Parathyroid adenoma (tissue), 2 donors: ENCODE data around the gene ZNF546.
"Not testable (repeated sequence)": the region's sequence is repeated elsewhere in the genome, so short reads cannot be mapped to it uniquely, and the experiment has no call there.

Source experiments
- H2AFZ ChIP-seq: fragments of 300-600 bp; sonication (generic); one replicate; pipeline ENCODE4 v1.7.0; 2017; ENCODE audit warnings: antibody characterized with exemption, mild to moderate bottlenecking
- H3K27ac ChIP-seq: fragments of 300-600 bp; sonication (generic); one replicate; pipeline ENCODE4 v1.7.0; 2017
- H3K27me3 ChIP-seq: fragments of 300-600 bp; sonication (generic); one replicate; pipeline ENCODE4 v1.7.0; 2017; ENCODE audit warnings: low read length; ENCODE audit not compliant: control insufficient read depth, insufficient read depth
- H3K36me3 ChIP-seq: fragments of 300-600 bp; sonication (generic); one replicate; pipeline ENCODE4 v1.7.0; 2017; ENCODE audit warnings: low read length; ENCODE audit not compliant: control insufficient read depth, insufficient read depth
- H3K4me1 ChIP-seq: fragments of 300-600 bp; sonication (generic); one replicate; pipeline ENCODE4 v1.7.0; 2017; ENCODE audit warnings: control low read depth
- H3K4me2 ChIP-seq: fragments of 300-600 bp; sonication (generic); one replicate; pipeline ENCODE4 v1.7.0; 2017; ENCODE audit warnings: low read length
- H3K4me3 ChIP-seq: fragments of 300-600 bp; sonication (generic); one replicate; pipeline ENCODE4 v1.7.0; 2017; ENCODE audit warnings: low read depth, low read length
- H3K79me2 ChIP-seq: fragments of 300-600 bp; sonication (generic); one replicate; pipeline ENCODE4 v1.7.0; 2017; ENCODE audit warnings: control low read depth
- H3K9ac ChIP-seq: fragments of 300-600 bp; sonication (generic); one replicate; pipeline ENCODE4 v1.7.0; 2017; ENCODE audit warnings: mild to moderate bottlenecking
- H3K9me3 ChIP-seq: fragments of 300-600 bp; sonication (generic); one replicate; pipeline ENCODE4 v1.7.0; 2017; ENCODE audit warnings: low read length; ENCODE audit not compliant: control insufficient read depth
- TF ChIP-seq, protein P1 (sequence below): fragments of 300-600 bp; sonication (generic); IDR thresholded peaks from one replicate; pipeline ENCODE4 v1.7.0; 2017; ENCODE audit warnings: antibody characterized with exemption, mild to moderate bottlenecking
- donor health status: primary hyperparathyroidism.

Gene ZNF546

DNA sequence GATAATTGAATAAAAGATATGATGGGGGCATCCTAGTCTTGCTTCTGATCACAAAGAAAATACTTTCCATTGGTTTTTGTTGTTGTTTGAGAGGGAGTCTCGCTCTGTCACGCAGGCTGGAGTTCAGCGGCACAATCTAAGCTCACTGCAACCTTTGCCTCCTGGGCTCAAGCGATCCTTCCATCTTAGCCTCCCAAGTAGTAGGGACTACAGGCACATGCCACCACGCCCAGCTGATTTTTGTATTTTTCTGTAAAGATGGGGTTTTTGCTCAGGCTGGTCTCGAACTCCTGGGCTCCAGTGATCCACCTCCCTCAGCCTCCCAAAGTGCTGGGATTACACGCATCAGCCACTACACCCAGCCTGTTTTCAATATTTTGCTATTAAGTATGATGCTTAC is 42.9 kb upstream of the ZNF546 start:
- Histone ChIP-seq H3K27ac (no peak overlapping the region), H3K36me3 (no peaks in the 10 kb centered on the region)
- TF ChIP-seq, protein P1, sequence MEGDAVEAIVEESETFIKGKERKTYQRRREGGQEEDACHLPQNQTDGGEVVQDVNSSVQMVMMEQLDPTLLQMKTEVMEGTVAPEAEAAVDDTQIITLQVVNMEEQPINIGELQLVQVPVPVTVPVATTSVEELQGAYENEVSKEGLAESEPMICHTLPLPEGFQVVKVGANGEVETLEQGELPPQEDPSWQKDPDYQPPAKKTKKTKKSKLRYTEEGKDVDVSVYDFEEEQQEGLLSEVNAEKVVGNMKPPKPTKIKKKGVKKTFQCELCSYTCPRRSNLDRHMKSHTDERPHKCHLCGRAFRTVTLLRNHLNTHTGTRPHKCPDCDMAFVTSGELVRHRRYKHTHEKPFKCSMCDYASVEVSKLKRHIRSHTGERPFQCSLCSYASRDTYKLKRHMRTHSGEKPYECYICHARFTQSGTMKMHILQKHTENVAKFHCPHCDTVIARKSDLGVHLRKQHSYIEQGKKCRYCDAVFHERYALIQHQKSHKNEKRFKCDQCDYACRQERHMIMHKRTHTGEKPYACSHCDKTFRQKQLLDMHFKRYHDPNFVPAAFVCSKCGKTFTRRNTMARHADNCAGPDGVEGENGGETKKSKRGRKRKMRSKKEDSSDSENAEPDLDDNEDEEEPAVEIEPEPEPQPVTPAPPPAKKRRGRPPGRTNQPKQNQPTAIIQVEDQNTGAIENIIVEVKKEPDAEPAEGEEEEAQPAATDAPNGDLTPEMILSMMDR, result no peak

DNA sequence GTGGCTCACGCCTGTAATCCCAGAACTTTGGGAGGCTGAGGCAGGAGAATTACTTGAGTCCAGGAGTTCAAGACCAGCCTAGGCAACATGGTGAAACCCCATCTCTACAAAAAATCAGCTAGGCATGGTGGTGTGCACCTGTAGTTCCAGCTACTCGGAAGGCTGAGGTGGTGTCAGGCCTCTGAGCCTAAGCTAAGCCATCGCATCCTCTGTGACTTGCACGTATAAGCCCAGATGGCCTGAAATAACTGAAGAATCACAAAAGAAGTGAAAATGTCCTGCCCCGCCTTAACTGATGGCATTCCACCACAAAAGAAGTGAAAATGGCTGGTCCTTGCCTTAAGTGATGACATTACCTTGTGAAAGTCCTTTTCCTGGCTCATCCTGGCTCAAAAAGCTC is 39.0 kb upstream of the ZNF546 start:
- H3K27ac ChIP-seq, H3K79me2 ChIP-seq: not testable (repeated sequence)

More for the DNA sequence above, 42.9 kb upstream of the ZNF546 start:
- Histone ChIP-seq H3K27me3 (no peaks in the 10 kb centered on the region), H3K9ac (no peak overlapping the region), H2AFZ (no peak overlapping the region), H3K9me3 (no peaks in the 10 kb centered on the region), H3K79me2 (no peaks in the 10 kb centered on the region), H3K4me1 (no peaks in the 10 kb centered on the region), H3K4me3 (no peak overlapping the region), H3K4me2 (no peak overlapping the region)

DNA sequence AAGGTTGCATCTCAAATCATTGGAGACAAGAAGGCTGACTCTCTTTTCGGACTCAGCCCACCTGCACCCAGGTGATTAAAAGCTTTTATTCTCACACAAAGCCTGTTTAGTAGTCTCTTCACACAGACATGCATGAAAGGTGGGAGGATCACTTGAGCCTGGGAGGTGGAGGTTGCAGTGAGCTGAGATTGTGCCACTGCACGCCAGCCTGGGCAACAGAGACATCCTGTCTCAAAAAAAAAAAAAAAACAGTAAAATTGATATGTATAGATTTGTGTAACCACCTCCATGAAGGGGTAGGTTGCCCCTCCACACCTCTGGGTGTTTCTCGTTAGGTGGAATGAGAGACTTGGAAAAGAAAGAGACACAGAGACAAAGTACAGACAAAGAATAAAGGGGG is 37.9 kb upstream of the ZNF546 start:
- not testable (repeated sequence) for H2AFZ ChIP-seq, H3K4me1 ChIP-seq, H3K4me2 ChIP-seq, H3K36me3 ChIP-seq, H3K79me2 ChIP-seq, H3K27me3 ChIP-seq, H3K27ac ChIP-seq, H3K4me3 ChIP-seq, H3K9me3 ChIP-seq, H3K9ac ChIP-seq

More for the DNA sequence above, 39.0 kb upstream of the ZNF546 start:
- not testable (repeated sequence) for H3K9ac ChIP-seq, H3K36me3 ChIP-seq, H3K9me3 ChIP-seq, H3K4me1 ChIP-seq, H3K27me3 ChIP-seq, H2AFZ ChIP-seq, H3K4me2 ChIP-seq, H3K4me3 ChIP-seq

DNA sequence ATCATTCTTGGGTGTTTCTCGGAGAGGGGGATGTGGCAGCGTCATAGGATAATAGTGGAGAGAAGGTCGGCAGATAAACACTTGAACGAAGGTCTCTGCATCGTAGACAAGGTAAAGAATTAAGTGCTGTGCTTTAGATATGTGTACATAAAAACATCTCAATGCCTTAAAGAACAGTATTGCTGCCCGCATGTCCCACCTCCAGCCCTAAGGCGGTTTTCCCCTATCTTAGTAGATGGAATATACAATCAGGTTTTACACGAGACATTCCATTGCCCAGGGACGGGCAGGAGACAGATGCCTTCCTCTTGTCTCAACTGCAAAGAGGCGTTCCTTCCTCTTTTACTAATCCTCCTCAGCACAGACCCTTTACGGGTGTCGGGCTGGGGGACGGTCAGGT is 37.5 kb upstream of the ZNF546 start:
- not testable (repeated sequence) for H3K27ac ChIP-seq, H2AFZ ChIP-seq, H3K9me3 ChIP-seq, H3K27me3 ChIP-seq, H3K36me3 ChIP-seq, H3K4me1 ChIP-seq, H3K4me3 ChIP-seq, H3K4me2 ChIP-seq, H3K9ac ChIP-seq, H3K79me2 ChIP-seq

DNA sequence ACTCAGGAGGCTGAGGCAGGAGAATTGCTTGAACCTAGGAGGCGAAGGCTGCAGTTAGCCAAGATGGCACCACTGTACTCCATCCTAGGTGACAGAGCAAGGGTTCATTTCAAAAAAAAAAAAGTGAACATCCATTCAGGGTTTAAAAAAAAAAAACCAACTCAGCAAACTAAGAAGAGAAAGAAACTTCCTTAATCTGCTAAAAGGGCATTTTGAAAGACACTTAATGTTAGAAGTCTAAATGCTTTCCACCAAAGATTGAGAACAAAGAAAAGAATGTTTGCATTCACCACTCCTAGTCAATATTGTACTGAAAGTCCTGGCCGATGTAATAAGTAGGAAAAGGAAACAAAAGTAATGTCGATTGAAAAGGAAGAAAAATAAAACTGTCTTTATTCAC is 33.0 kb upstream of the ZNF546 start:
- Histone ChIP-seq H3K9me3 (no peaks in the 10 kb centered on the region), H3K4me1 (no peaks in the 10 kb centered on the region), H2AFZ (no peak overlapping the region), H3K36me3 (no peaks in the 10 kb centered on the region), H3K9ac (no peak overlapping the region), H3K79me2 (no peaks in the 10 kb centered on the region), H3K4me2 (no peak overlapping the region), H3K27ac (no peak overlapping the region), H3K4me3 (no peak overlapping the region), H3K27me3 (no peaks in the 10 kb centered on the region)
- TF ChIP-seq, protein P1, result no peak

DNA sequence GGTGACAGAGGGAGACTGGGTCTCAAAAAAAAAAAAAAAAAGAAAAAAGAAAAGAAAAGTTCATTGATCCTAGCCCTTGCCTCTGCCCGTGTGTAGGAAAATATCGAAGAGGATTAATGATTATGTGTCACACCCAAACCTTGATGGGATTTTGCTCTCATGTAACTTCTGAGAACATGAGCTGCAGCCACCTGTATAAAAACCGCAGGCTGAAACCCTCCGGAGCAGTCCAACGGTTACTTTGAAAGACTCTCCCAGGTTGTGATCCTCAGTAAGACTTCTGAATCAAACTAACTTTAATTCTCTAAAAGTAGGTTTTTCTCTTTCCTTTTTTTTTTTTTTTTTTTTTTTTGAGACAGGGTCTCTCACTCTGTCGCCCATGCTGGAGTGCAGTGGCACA is 30.2 kb upstream of the ZNF546 start:
- H3K79me2 ChIP-seq, result peaks cover 6% of the 10 kb centered on the region
- H2AFZ ChIP-seq, result no peak overlapping the region
- H3K4me3 ChIP-seq, result no peak overlapping the region
- H3K9me3 ChIP-seq, result no peaks in the 10 kb centered on the region
- TF ChIP-seq, protein P1, result no peak
- no peak overlapping the region for H3K27ac ChIP-seq
- no peak overlapping the region for H3K4me2 ChIP-seq
- no peaks in the 10 kb centered on the region for H3K27me3 ChIP-seq
- no peaks in the 10 kb centered on the region for H3K36me3 ChIP-seq
- H3K4me1 ChIP-seq, result peaks cover 4% of the 10 kb centered on the region
- no peak overlapping the region for H3K9ac ChIP-seq
